H1 (cell line): ENCODE measurements around the gene CPLANE1.

ENCODE experiments used
- BRCA1 ChIP-seq: IDR thresholded peaks from 2 replicates; pipeline ENCODE4 v1.6.1; 2012; ENCODE audit warnings: low read depth, low read length, improper control_type of control experiment
- EZH2 ChIP-seq: fragments of 200-600 bp; sonication (generic); IDR thresholded peaks from 2 replicates; pipeline ENCODE4 v1.7.1; 2012; ENCODE audit warnings: low read depth, mild to moderate bottlenecking, moderate library complexity, low read length, inconsistent platforms; ENCODE audit not compliant: severe bottlenecking
- GABPA ChIP-seq: IDR thresholded peaks from 2 replicates; pipeline ENCODE4 v1.6.1; 2011; ENCODE audit warnings: mild to moderate bottlenecking, low read length, moderate library complexity, borderline replicate concordance; ENCODE audit not compliant: insufficient read depth
- HDAC2 ChIP-seq, 2 experiments: fragments of 300-600 bp in 1 of 2; sonication (generic) in 1 of 2; IDR thresholded peaks; 2 replicates each; pipeline ENCODE4 v1.6.1; 2011 to 2012; ENCODE audit warnings: low read depth in 2 of 2, low read length in 2 of 2, mild to moderate bottlenecking in 2 of 2, moderate library complexity in 2 of 2, borderline replicate concordance in 1 of 2, inconsistent platforms in 1 of 2
- POLR2A ChIP-seq, 2 experiments: IDR thresholded peaks; 1 replicate in 1 of 2; 2 replicates in 1 of 2; pipeline ENCODE4 v1.6.1; 2011; ENCODE audit warnings: low read depth in 2 of 2, low read length in 2 of 2, mild to moderate bottlenecking in 2 of 2; ENCODE audit errors: control extremely low read depth in 1 of 2
- POLR2AphosphoS5 ChIP-seq: IDR thresholded peaks from 2 replicates; pipeline ENCODE4 v1.6.1; 2011; ENCODE audit warnings: low read depth, low read length
- RAD21 ChIP-seq, 2 experiments: IDR thresholded peaks in 1 of 2; conservative IDR thresholded peaks in 1 of 2; 2 replicates each; pipeline ENCODE4 v1.6.1; 2011; ENCODE audit warnings: low read depth in 2 of 2, low read length in 2 of 2, improper control_type of control experiment in 1 of 2, inconsistent platforms in 1 of 2, mild to moderate bottlenecking in 1 of 2, moderate library complexity in 1 of 2
- SP1 ChIP-seq: IDR thresholded peaks from 2 replicates; pipeline ENCODE4 v1.6.1; 2011; ENCODE audit warnings: low read depth, low read length
- SRF ChIP-seq: IDR thresholded peaks from 2 replicates; pipeline ENCODE4 v1.6.1; 2011; ENCODE audit warnings: mild to moderate bottlenecking, low read depth, low read length, moderate library complexity
- TF ChIP-seq, protein P1 (sequence below), 3 experiments: IDR thresholded peaks; 1 replicate in 2 of 3; 2 replicates in 1 of 3; pipeline versions ENCODE4 v1.5.1 to v1.6.1; 2011; ENCODE audit warnings: low read length in 3 of 3, mild to moderate bottlenecking in 3 of 3, inconsistent platforms in 2 of 3, low read depth in 1 of 3, moderate library complexity in 1 of 3; ENCODE audit not compliant: insufficient read depth in 1 of 3; ENCODE audit errors: control extremely low read depth in 1 of 3
- TF ChIP-seq, protein P2 (sequence below): IDR thresholded peaks from 2 replicates; pipeline ENCODE4 v1.6.1; 2012; ENCODE audit warnings: inconsistent platforms

DNA sequence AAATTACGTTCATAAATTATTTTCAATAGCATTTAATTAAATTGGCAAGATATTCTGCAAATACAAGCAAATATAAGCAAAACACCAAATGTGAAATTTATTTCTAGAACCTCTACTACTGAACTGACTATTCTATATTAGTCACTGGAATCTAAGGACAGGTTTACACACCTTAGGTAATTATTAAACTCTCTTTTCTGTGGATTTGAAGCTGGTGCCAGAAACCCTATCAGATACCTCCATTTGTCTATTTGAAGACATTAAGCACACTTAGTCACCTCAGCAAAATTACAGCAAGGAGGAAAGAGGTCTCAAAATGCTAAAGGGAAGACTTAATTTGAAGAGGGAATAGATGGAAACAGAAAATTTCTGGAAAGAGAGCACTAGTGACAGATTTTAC is 83.4 kb downstream of the CPLANE1 start:
- TF ChIP-seq, protein P1, sequence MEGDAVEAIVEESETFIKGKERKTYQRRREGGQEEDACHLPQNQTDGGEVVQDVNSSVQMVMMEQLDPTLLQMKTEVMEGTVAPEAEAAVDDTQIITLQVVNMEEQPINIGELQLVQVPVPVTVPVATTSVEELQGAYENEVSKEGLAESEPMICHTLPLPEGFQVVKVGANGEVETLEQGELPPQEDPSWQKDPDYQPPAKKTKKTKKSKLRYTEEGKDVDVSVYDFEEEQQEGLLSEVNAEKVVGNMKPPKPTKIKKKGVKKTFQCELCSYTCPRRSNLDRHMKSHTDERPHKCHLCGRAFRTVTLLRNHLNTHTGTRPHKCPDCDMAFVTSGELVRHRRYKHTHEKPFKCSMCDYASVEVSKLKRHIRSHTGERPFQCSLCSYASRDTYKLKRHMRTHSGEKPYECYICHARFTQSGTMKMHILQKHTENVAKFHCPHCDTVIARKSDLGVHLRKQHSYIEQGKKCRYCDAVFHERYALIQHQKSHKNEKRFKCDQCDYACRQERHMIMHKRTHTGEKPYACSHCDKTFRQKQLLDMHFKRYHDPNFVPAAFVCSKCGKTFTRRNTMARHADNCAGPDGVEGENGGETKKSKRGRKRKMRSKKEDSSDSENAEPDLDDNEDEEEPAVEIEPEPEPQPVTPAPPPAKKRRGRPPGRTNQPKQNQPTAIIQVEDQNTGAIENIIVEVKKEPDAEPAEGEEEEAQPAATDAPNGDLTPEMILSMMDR (IDR thresholded peaks at IDR 0.05; ENCODE audit: control extremely low read depth in 1 of 3, insufficient read depth in 1 of 3, low read depth in 1 of 3, low read length in 3 of 3) = no peak
- TF ChIP-seq BRCA1 (no peak), POLR2A (IDR thresholded peaks at IDR 0.05; ENCODE audit: control extremely low read depth in 1 of 2, low read depth in 2 of 2, low read length in 2 of 2) (no peak), RAD21 (IDR thresholded peaks at IDR 0.05 in 1 of 2, conservative IDR thresholded peaks at IDR 0.05 in 1 of 2; ENCODE audit: low read depth in 2 of 2, low read length in 2 of 2) (no peak), SRF (no peak), GABPA (no peak), HDAC2 (IDR thresholded peaks at IDR 0.05; ENCODE audit: borderline replicate concordance in 1 of 2, low read depth in 2 of 2, low read length in 2 of 2) (no peak), POLR2AphosphoS5 (no peak), EZH2 (no peak), SP1 (no peak)
- TF ChIP-seq, protein P2, sequence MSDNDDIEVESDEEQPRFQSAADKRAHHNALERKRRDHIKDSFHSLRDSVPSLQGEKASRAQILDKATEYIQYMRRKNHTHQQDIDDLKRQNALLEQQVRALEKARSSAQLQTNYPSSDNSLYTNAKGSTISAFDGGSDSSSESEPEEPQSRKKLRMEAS = no peak
